NCI-H526 (cell line): ENCODE measurements around the gene GAPDHS.

Experiments used
- DNase-seq, 2 experiments: peaks; one replicate each; lab custom pipeline; 2025; lab: John Stamatoyannopoulos, UW

GAPDHS gene

DNA sequence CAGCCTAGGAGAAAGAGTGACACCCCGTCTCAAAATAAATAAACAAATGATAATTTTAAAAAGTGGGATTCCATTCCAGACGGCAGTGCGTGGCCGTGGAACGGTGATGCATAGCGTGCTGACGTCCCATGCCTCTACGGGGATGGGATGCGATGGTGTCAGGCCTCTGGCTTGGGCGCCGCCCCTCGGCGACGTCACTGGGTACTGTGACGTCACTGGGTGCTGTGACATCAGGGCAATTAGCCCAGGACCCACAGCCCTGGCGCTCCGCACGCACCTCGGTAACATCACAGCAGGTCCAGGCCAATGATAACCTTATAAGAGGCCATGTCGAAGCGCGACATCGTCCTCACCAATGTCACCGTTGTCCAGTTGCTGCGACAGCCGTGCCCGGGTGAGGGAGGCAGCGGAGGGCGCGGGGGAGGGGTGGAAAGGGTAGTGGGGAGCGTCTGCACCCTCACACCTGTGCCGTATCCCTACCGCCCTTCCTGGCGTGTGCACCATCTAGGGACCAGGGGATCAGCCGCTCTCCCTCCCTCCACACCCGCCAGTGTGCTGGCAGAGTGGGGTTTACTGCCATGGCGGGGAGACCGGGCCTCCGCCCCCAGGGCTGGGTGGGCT is at the start of gene GAPDHS:
GAPDHS (plus strand) TSS at position 256 of the 621 bp plus-strand sequence; CDS start at position 328, 72 bp downstream.
- DNase-seq = no peak

DNA sequence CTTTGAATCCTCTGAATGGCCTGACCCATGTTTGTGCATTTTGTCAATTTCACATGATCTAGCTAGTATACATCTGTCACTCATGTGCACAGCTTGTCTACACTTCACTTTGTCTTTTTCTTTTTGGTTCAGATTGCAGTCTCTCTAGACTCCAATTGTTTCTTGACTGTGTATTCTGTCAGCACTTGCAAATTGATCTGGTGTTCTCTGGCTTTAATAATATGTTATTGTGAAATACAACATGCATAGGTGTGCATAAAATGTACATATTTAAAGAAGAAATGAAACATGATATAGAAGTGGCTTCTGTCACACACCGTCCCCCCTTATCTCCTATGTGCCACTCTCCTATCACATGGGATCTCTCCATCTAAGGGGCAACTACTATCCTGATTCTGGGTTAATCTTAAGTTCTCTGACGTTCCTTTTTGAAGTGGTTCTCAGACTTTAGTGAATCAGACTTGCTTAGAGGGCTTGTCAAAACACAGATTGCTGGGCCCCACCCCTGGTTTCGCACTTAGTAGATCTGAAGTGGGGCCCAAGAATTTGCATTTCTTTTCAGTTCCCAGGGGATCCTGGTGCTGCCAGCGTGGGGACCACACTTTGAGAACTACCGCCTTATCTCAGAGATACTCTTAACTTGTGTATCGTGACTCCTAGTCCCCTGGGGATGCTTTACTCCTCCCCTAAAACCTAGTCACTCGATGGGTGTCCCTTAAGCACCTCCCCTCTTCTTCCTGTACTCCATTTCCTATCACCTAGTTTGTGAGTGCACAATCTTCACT is 48.8 kb upstream of the GAPDHS start:
- no peak for DNase-seq

DNA sequence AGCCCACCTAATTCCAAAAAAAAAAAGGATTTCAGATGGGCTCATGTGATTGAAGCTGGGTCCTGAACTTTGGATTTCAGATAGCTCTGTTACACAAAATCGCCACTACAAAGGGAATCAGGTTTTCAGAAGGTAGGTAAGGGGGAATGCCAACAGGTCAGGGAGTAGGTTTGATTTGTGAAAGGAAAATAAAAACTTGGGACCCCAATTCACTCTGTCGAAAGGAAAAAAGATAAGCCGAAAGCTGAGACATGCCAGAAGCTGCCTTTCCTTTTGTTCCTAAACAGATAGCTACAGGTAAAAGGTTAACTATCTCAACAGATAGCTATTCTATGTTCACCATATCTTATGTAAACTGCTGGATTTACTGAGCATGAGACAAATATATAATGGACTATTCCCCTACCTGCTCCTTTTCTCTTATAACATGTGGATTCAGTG is 47.0 kb upstream of the GAPDHS start:
- DNase-seq = no peak

- DNase-seq = no peak
Measured at GRCh38 chr19:35487656-35488182, 45.5 kb upstream of the GAPDHS start.

GRCh38 chr19:35488677-35489076 is 44.6 kb upstream of the GAPDHS start:
- DNase-seq = no peak

- no peak for DNase-seq
Measured at GRCh38 chr19:35490364-35490763, 42.9 kb upstream of the GAPDHS start, which contains the start of gene KRTDAP. KRTDAP (minus strand) TSS chr19:35490464; CDS start chr19:35490442, 22 bp downstream.

- DNase-seq = no peak
Measured at GRCh38 chr19:35491836-35492360, 41.4 kb upstream of the GAPDHS start.

DNA sequence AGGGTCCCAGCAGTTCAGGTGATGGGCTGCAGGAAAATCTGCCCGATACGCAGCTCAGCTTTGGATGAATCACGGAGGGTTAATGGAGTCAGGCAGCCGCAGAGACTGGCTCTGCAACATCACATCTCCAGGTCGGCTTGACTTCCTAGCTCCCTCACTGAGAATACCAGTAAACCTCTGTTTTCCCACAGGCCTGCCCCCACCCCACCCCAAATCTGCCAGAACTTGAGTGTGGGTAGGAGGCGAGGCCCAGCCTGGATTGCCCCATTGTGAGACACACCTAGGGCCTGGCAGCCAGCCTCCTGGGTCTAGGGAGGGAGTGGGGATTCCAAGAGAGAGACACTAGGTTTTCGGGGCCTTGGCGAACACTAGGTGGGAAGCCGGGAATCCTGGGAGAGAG is 39.3 kb upstream of the GAPDHS start:
- no peak for DNase-seq

GRCh38 chr19:35495107-35496064 is 37.9 kb upstream of the GAPDHS start:
- DNase-seq = peak; percentile 50 to 89

GRCh38 chr19:35497406-35497805 is 35.9 kb upstream of the GAPDHS start:
- DNase-seq = no peak

DNA sequence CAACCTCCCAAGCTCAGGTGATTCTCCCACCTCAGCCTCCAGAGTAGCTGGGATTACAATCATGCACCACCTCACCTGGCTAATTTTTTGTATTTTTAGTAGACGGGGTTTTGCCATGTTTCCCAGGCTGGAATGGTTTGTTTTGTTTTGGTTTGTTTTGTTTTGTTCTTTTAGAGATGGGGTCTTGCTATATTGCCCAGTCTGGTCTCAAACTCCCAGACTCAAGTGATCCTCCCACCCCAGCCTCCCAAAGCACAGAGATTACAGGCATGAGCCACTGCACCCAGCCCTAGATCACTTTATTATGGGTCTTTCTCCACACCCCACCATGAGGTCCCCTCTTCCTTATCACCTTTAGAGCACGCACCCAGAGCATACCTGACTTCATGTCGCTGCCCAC is 35.0 kb upstream of the GAPDHS start:
- no peak for DNase-seq

GRCh38 chr19:35498984-35499527 is 34.2 kb upstream of the GAPDHS start:
- DNase-seq = peak; percentile 48 to 77

DNA sequence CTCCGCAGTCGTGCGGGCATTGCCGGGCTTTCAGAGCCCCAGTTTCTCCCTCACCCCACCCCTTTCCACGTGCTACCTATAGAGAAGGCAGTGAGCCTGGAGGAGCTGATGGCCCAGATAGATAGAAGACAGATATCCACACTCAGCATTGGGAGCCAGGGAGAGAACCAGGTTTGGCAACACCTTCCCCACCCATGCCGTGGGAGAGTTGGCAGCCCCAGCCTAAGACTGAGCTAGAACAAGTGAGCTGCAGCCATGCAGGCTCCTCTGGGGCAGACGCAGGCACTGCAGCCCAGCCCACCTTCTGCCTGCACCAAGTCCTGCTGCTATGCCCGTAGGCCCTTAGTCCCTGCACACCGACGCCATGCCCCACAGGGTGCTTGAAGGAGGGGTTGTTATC is 32.6 kb upstream of the GAPDHS start:
- no peak for DNase-seq

- DNase-seq = no peak
Measured at GRCh38 chr19:35501684-35502083, 31.6 kb upstream of the GAPDHS start.

DNA sequence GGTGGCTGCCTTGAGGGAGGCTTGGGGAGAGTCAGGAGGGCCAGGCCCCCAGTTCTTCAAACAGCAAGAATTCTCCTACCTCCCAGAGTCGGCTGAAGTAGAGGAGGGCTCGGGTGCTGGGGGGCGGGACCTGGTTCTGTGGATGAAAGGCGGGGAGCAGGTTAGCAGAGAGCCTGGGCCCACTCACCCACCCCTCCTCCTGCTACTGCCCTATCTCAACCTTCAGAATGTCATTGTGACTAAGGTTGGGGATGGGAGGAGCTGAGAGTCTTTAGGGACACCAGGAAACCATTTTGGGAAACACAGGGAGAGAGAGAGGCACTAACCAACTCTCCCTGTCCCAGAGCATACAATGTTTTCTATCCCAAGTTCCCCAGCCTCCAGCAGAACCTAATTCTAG is 30.5 kb upstream of the GAPDHS start:
- DNase-seq = no peak

- no peak for DNase-seq
Measured at GRCh38 chr19:35506011-35506410, 27.2 kb upstream of the GAPDHS start.

DNA sequence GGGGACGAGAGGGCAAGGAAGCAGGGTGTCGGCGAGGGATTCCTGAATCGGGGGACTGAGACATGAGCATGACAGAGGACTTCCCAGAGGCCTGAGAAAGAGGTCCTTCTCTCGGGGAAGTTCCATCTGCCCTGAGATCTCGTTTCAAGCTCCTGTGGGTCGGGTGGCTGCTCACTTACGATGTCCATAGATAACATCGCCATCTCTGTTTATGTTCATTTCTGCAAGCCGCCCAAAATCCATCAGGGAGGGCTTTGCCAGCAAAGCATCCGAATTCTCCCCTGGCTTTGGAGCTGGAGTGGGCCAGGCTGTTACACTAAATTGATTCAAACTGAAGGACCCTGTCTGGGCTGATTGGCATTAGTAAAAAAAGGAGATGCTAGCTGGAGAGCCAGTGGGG is 25.7 kb upstream of the GAPDHS start:
- no peak for DNase-seq

GRCh38 chr19:35508129-35508528 is 25.1 kb upstream of the GAPDHS start:
- no peak for DNase-seq

DNA sequence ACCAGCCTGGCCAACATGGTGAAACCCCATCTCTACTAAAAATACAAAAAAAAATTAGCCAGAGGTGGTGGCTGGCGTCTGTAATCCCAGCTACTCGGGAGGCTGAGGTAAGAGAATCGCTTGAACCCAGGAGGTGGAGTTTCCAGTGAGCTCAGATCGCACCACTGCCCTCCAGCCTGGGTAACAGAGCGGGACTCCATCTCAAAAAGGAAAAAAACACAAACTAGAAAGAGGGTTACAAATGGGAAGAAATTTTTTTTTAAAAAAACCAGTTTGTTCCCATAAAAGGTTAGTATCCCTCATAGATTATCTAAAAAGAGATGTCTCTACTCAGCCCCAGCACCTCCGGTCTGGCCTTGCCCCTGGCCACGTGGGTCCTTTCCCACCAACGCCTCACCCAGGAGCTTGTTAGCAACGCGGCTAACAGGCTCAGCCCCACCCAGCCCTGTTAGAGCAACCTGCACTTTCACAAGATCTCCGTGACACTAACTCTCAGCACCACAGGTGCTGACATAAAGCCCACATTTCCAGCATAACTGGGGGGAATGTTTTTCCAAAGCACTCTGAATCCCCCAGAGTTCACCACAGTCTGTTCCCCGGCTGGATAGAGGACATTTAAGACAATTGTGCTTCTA is 24.1 kb upstream of the GAPDHS start:
- peak; percentile 67 to 85 for DNase-seq

GRCh38 chr19:35509861-35510625 is 23.2 kb upstream of the GAPDHS start:
- peak; percentile 68 to 94 for DNase-seq
